IMR-90 (cell line): ENCODE measurements around the gene TEX14.

Experiments
- FOS ChIP-seq: fragments of 150-350 bp; IDR thresholded peaks from 2 replicates; pipeline ENCODE4 v1.6.1; 2016; ENCODE audit warnings: low read depth, low read length
- MAFK ChIP-seq: IDR thresholded peaks from 2 replicates; pipeline ENCODE4 v1.6.1; 2012; ENCODE audit warnings: low read depth, low read length, improper control_type of control experiment
- RCOR1 ChIP-seq: IDR thresholded peaks from 2 replicates; pipeline ENCODE4 v1.6.1; 2012; ENCODE audit warnings: mild to moderate bottlenecking, low read length, improper control_type of control experiment; ENCODE audit not compliant: insufficient replicate concordance
- RFX5 ChIP-seq: IDR thresholded peaks from 2 replicates; pipeline ENCODE4 v1.8.0; 2012; ENCODE audit warnings: low read depth, mild to moderate bottlenecking, low read length, moderate library complexity
- TF ChIP-seq, protein P1 (sequence below): conservative IDR thresholded peaks from 2 replicates; pipeline ENCODE4 v1.5.1; 2012; ENCODE audit warnings: mild to moderate bottlenecking, low read depth, low read length, improper control_type of control experiment

DNA sequence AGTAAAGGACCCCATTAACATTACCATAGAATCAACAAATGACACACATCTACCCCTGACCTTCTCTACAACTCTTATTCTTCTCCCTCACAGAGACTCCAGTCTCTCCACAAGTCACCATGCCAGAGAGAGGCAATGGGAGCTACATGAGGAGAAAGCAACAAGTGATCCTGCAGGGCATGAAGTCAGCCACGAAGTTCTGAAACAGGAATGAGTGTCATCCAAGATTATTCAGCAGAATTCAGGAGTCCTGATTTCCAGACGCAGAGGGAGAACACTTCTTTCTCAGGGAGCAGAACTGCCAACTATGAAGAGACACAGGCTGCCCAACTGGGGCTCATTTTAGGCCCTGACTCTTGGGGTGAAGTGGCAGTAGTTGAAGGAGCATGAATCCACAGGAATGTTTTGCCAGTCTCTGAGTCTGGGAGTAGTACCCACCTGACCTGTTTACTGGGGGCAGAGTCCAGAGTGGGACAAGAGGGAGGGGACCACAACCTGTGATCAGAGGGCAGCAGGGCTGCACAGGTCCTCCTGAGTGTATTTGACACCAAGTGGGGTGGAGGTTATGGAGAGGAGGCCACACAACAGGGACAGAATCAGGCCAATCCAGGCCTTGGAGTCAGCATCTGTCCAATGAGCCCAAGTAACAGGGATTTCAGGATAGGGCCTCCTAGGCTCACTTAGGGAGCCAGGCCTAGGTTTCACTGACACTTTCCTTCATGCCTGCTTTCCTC is 175.0 kb downstream of the TEX14 start:
- TF ChIP-seq MAFK (no peak), RCOR1 (no peak), FOS (no peak), RFX5 (no peak)
- TF ChIP-seq, protein P1, sequence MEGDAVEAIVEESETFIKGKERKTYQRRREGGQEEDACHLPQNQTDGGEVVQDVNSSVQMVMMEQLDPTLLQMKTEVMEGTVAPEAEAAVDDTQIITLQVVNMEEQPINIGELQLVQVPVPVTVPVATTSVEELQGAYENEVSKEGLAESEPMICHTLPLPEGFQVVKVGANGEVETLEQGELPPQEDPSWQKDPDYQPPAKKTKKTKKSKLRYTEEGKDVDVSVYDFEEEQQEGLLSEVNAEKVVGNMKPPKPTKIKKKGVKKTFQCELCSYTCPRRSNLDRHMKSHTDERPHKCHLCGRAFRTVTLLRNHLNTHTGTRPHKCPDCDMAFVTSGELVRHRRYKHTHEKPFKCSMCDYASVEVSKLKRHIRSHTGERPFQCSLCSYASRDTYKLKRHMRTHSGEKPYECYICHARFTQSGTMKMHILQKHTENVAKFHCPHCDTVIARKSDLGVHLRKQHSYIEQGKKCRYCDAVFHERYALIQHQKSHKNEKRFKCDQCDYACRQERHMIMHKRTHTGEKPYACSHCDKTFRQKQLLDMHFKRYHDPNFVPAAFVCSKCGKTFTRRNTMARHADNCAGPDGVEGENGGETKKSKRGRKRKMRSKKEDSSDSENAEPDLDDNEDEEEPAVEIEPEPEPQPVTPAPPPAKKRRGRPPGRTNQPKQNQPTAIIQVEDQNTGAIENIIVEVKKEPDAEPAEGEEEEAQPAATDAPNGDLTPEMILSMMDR, result no peak
